ENCODE data around the gene C1orf21.

Gene C1orf21

DNA sequence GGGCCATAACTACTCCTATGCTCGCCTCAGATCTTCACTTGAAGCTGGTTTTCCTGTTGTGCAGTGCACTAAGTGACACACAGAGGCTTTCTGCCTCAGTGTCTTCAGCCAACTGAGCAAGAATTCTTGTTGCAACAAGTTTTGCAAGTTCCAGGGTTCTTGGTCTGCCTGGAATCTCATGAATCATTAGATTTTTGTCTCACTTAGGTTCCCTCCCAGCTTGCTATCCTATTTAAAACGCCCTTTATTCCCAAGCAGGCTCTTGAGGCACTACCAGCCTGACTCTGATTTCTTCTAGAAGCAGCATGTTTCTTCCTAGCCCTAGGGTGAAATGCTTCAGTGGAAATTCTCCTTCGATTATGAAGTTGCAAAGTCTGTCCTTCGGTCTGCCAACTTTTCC, 158.8 kb downstream of the C1orf21 start:
- H2BK15ac ChIP-seq (ENCODE audit: low read depth, poor library complexity, severe bottlenecking) = no peak overlapping the region

GRCh38 chr1:184552446-184552845, 165.6 kb downstream of the C1orf21 start:
- WGBS = no CpG with 5 or more reads among the region's 1 CpG

More for the DNA sequence above, 158.8 kb downstream of the C1orf21 start:
- Histone ChIP-seq H3K9me3 (ENCODE audit: control insufficient read depth, low read length) (no peaks in the 10 kb centered on the region), H3K79me1 (replicated peaks; ENCODE audit: low read length, poor library complexity, severe bottlenecking) (peaks cover 3% of the 10 kb centered on the region), H2AK5ac (ENCODE audit: low read length, severe bottlenecking) (no peak overlapping the region), H2BK120ac (ENCODE audit: low read depth, low read length) (no peak overlapping the region), H3K4ac (ENCODE audit: low read depth in 1 of 2, low read length in 2 of 2) (no peak overlapping the region), H3K4me2 (ENCODE audit: low read length, poor library complexity, severe bottlenecking) (no peak overlapping the region), H2BK12ac (ENCODE audit: low read length in 2 of 2) (no peak overlapping the region), H3K14ac (ENCODE audit: low read length in 2 of 2) (no peak overlapping the region), H3K18ac (ENCODE audit: low read depth in 1 of 2, low read length in 2 of 2) (no peak overlapping the region), H3K4me1 (ENCODE audit: control insufficient read depth, insufficient read depth, low read depth, low read length) (no peaks in the 10 kb centered on the region), H2AFZ (ENCODE audit: low read depth, low read length) (no peak overlapping the region), H3K27me3 (ENCODE audit: control insufficient read depth in 1 of 2, insufficient read depth in 1 of 2, low read length in 2 of 2) (no peaks in the 10 kb centered on the region), H3K27ac (ENCODE audit: low read length, poor library complexity, severe bottlenecking) (no peak overlapping the region), H3K4me3 (ENCODE audit: insufficient read depth in 1 of 2, low read depth in 1 of 2, low read length in 2 of 2) (no peak overlapping the region), H3K23ac (ENCODE audit: low read length in 2 of 2) (no peak overlapping the region), H3K9ac (ENCODE audit: low read length) (peak overlapping the region; percentile 60), H2BK5ac (ENCODE audit: low read depth, low read length, poor library complexity, severe bottlenecking) (no peak overlapping the region), H4K91ac (ENCODE audit: low read length) (no peak overlapping the region), H4K8ac (ENCODE audit: low read length) (no peak overlapping the region), H3K36me3 (ENCODE audit: control insufficient read depth in 1 of 2, insufficient read depth in 2 of 2, low read depth in 1 of 2, low read length in 2 of 2) (peaks cover 0 to 8% of the 10 kb centered on the region in 2 experiments)
- DNase-seq = peak; percentile 34
- WGBS = 88% methylated on average over 4 of the region's 4 CpGs

GRCh38 chr1:184553845-184554244, 167.0 kb downstream of the C1orf21 start:
- Histone ChIP-seq H2BK5ac (ENCODE audit: low read depth, low read length, poor library complexity, severe bottlenecking) (no peak overlapping the region), H4K91ac (ENCODE audit: low read length) (no peak overlapping the region), H3K27me3 (ENCODE audit: control insufficient read depth in 1 of 2, insufficient read depth in 1 of 2, low read length in 2 of 2) (no peaks in the 10 kb centered on the region), H3K14ac (ENCODE audit: low read length in 2 of 2) (no peak overlapping the region), H3K79me1 (replicated peaks; ENCODE audit: low read length, poor library complexity, severe bottlenecking) (no peaks in the 10 kb centered on the region), H2BK120ac (ENCODE audit: low read depth, low read length) (no peak overlapping the region), H3K23ac (ENCODE audit: low read length in 2 of 2) (no peak overlapping the region), H2AK5ac (ENCODE audit: low read length, severe bottlenecking) (no peak overlapping the region), H3K18ac (ENCODE audit: low read depth in 1 of 2, low read length in 2 of 2) (no peak overlapping the region), H3K9ac (ENCODE audit: low read length) (no peak overlapping the region), H3K27ac (ENCODE audit: low read length, poor library complexity, severe bottlenecking) (no peak overlapping the region), H3K4ac (ENCODE audit: low read depth in 1 of 2, low read length in 2 of 2) (no peak overlapping the region), H2AFZ (ENCODE audit: low read depth, low read length) (no peak overlapping the region), H4K8ac (ENCODE audit: low read length) (no peak overlapping the region), H3K4me1 (ENCODE audit: control insufficient read depth, insufficient read depth, low read depth, low read length) (no peaks in the 10 kb centered on the region), H3K9me3 (ENCODE audit: control insufficient read depth, low read length) (no peaks in the 10 kb centered on the region), H3K4me2 (ENCODE audit: low read length, poor library complexity, severe bottlenecking) (no peak overlapping the region), H3K4me3 (ENCODE audit: insufficient read depth in 1 of 2, low read depth in 1 of 2, low read length in 2 of 2) (no peak overlapping the region), H3K36me3 (ENCODE audit: control insufficient read depth in 1 of 2, insufficient read depth in 2 of 2, low read depth in 1 of 2, low read length in 2 of 2) (no peaks in the 10 kb centered on the region), H2BK12ac (ENCODE audit: low read length in 2 of 2) (no peak overlapping the region), H2BK15ac (ENCODE audit: low read depth, poor library complexity, severe bottlenecking) (no peak overlapping the region)
- 67% methylated on average over 2 of the region's 2 CpGs for WGBS
- DNase-seq = no peak

More at GRCh38 chr1:184552446-184552845, 165.6 kb downstream of the C1orf21 start:
- Histone ChIP-seq H2AFZ (ENCODE audit: low read depth, low read length) (no peak overlapping the region), H3K4me3 (ENCODE audit: insufficient read depth in 1 of 2, low read depth in 1 of 2, low read length in 2 of 2) (no peak overlapping the region), H3K4me2 (ENCODE audit: low read length, poor library complexity, severe bottlenecking) (no peak overlapping the region), H2BK5ac (ENCODE audit: low read depth, low read length, poor library complexity, severe bottlenecking) (no peak overlapping the region), H2BK15ac (ENCODE audit: low read depth, poor library complexity, severe bottlenecking) (no peak overlapping the region), H3K79me1 (replicated peaks; ENCODE audit: low read length, poor library complexity, severe bottlenecking) (no peaks in the 10 kb centered on the region), H3K4ac (ENCODE audit: low read depth in 1 of 2, low read length in 2 of 2) (no peak overlapping the region), H4K8ac (ENCODE audit: low read length) (no peak overlapping the region), H3K4me1 (ENCODE audit: control insufficient read depth, insufficient read depth, low read depth, low read length) (no peaks in the 10 kb centered on the region), H3K18ac (ENCODE audit: low read depth in 1 of 2, low read length in 2 of 2) (no peak overlapping the region), H4K91ac (ENCODE audit: low read length) (no peak overlapping the region), H3K27ac (ENCODE audit: low read length, poor library complexity, severe bottlenecking) (no peak overlapping the region), H3K9me3 (ENCODE audit: control insufficient read depth, low read length) (no peaks in the 10 kb centered on the region), H3K27me3 (ENCODE audit: control insufficient read depth in 1 of 2, insufficient read depth in 1 of 2, low read length in 2 of 2) (no peaks in the 10 kb centered on the region), H3K23ac (ENCODE audit: low read length in 2 of 2) (no peak overlapping the region), H2BK12ac (ENCODE audit: low read length in 2 of 2) (no peak overlapping the region), H3K9ac (ENCODE audit: low read length) (no peak overlapping the region), H2BK120ac (ENCODE audit: low read depth, low read length) (no peak overlapping the region), H3K14ac (ENCODE audit: low read length in 2 of 2) (no peak overlapping the region), H3K36me3 (ENCODE audit: control insufficient read depth in 1 of 2, insufficient read depth in 2 of 2, low read depth in 1 of 2, low read length in 2 of 2) (no peaks in the 10 kb centered on the region), H2AK5ac (ENCODE audit: low read length, severe bottlenecking) (no peak overlapping the region)
- DNase-seq = no peak

- peak overlapping the region; percentile 15 for H3K9ac ChIP-seq (ENCODE audit: low read length)
- H3K18ac ChIP-seq (ENCODE audit: low read depth in 1 of 2, low read length in 2 of 2) = peak overlapping the region in 1 of 2 experiments; percentile 43
- no peaks in the 10 kb centered on the region for H3K4me1 ChIP-seq (ENCODE audit: control insufficient read depth, insufficient read depth, low read depth, low read length)
- no peak overlapping the region for H3K14ac ChIP-seq (ENCODE audit: low read length in 2 of 2)
- H4K91ac ChIP-seq (ENCODE audit: low read length) = no peak overlapping the region
- no peak overlapping the region for H2AFZ ChIP-seq (ENCODE audit: low read depth, low read length)
- no peak overlapping the region for H3K4me2 ChIP-seq (ENCODE audit: low read length, poor library complexity, severe bottlenecking)
- H2BK5ac ChIP-seq (ENCODE audit: low read depth, low read length, poor library complexity, severe bottlenecking) = no peak overlapping the region
- no peak overlapping the region for H3K27ac ChIP-seq (ENCODE audit: low read length, poor library complexity, severe bottlenecking)
- peak overlapping the region; percentile 41 for H4K8ac ChIP-seq (ENCODE audit: low read length)
- no peak overlapping the region for H2BK15ac ChIP-seq (ENCODE audit: low read depth, poor library complexity, severe bottlenecking)
- no peaks in the 10 kb centered on the region for H3K36me3 ChIP-seq (ENCODE audit: control insufficient read depth in 1 of 2, insufficient read depth in 2 of 2, low read depth in 1 of 2, low read length in 2 of 2)
- no peak overlapping the region for H3K4me3 ChIP-seq (ENCODE audit: insufficient read depth in 1 of 2, low read depth in 1 of 2, low read length in 2 of 2)
- H2AK5ac ChIP-seq (ENCODE audit: low read length, severe bottlenecking) = no peak overlapping the region
- H3K4ac ChIP-seq (ENCODE audit: low read depth in 1 of 2, low read length in 2 of 2) = no peak overlapping the region
- over 99% methylated on average over 6 of the region's 7 CpGs for WGBS
- no peaks in the 10 kb centered on the region for H3K9me3 ChIP-seq (ENCODE audit: control insufficient read depth, low read length)
- no peaks in the 10 kb centered on the region for H3K27me3 ChIP-seq (ENCODE audit: control insufficient read depth in 1 of 2, insufficient read depth in 1 of 2, low read length in 2 of 2)
- DNase-seq = no peak
- H2BK120ac ChIP-seq (ENCODE audit: low read depth, low read length) = no peak overlapping the region
- peak overlapping the region in 1 of 2 experiments; percentile 57 for H2BK12ac ChIP-seq (ENCODE audit: low read length in 2 of 2)
- H3K79me1 ChIP-seq (replicated peaks; ENCODE audit: low read length, poor library complexity, severe bottlenecking) = no peaks in the 10 kb centered on the region
- H3K23ac ChIP-seq (ENCODE audit: low read length in 2 of 2) = no peak overlapping the region
These were observed 169.1 kb downstream of the C1orf21 start for GRCh38 chr1:184555665-184556641.
